Activated CD8-positive, alpha-beta memory T cell treated with anti-CD3 and anti-CD28 coated beads, Interleukin-2, amount 50 U/mL, for 1 hour (primary cell): Measurements from ENCODE around the gene ARFGEF3.

Source experiments
- DNase-seq: peaks from one replicate; pipeline ENCODE4 v3.0.0-alpha.2; 2020; ENCODE audit errors: extremely low read depth

Gene ARFGEF3

GRCh38 chr6:138215093-138215782, 53.5 kb downstream of the ARFGEF3 start:
- no peak for DNase-seq

GRCh38 chr6:138218449-138218848, 56.7 kb downstream of the ARFGEF3 start, which contains the start of gene PBOV1:
PBOV1 (minus strand) TSS chr6:138218491; CDS start chr6:138218395, 96 bp downstream.
- no peak for DNase-seq

- DNase-seq: no peak
Measured at GRCh38 chr6:138219398-138219797, 57.7 kb downstream of the ARFGEF3 start.

GRCh38 chr6:138219901-138220300, 58.2 kb downstream of the ARFGEF3 start:
- DNase-seq: no peak

GRCh38 chr6:138222901-138223546, 61.3 kb downstream of the ARFGEF3 start:
- DNase-seq: no peak

GRCh38 chr6:138225953-138226352, 64.2 kb downstream of the ARFGEF3 start:
- no peak for DNase-seq

GRCh38 chr6:138226700-138227315, 65.1 kb downstream of the ARFGEF3 start:
- no peak for DNase-seq

GRCh38 chr6:138227316-138227781, 65.6 kb downstream of the ARFGEF3 start:
- DNase-seq: no peak

GRCh38 chr6:138229072-138229471, 67.3 kb downstream of the ARFGEF3 start:
- DNase-seq: no peak

GRCh38 chr6:138229663-138230179, 68.0 kb downstream of the ARFGEF3 start:
- DNase-seq: no peak

GRCh38 chr6:138230221-138230620, 68.5 kb downstream of the ARFGEF3 start:
- DNase-seq: no peak

- no peak for DNase-seq
Measured at GRCh38 chr6:138230759-138231380, 69.1 kb downstream of the ARFGEF3 start.

- DNase-seq: no peak
Measured at GRCh38 chr6:138231381-138231886, 69.7 kb downstream of the ARFGEF3 start.

GRCh38 chr6:138234363-138234762, 72.6 kb downstream of the ARFGEF3 start:
- DNase-seq: no peak

- no peak for DNase-seq
Measured at GRCh38 chr6:138235205-138235604, 73.5 kb downstream of the ARFGEF3 start.

GRCh38 chr6:138235693-138236092, 74.0 kb downstream of the ARFGEF3 start:
- no peak for DNase-seq

- no peak for DNase-seq
Measured at GRCh38 chr6:138237463-138237862, 75.7 kb downstream of the ARFGEF3 start.

GRCh38 chr6:138238368-138238767, 76.6 kb downstream of the ARFGEF3 start:
- no peak for DNase-seq

GRCh38 chr6:138239774-138240173, 78.0 kb downstream of the ARFGEF3 start:
- no peak for DNase-seq

GRCh38 chr6:138240476-138241245, 78.9 kb downstream of the ARFGEF3 start:
- no peak for DNase-seq

- DNase-seq: no peak
Measured at GRCh38 chr6:138241381-138241780, 79.6 kb downstream of the ARFGEF3 start.
